IMR-90 (cell line): ENCODE measurements around the gene PPP2R5E. TPM values are rescaled to one million over a fixed set of nuclear protein-coding genes. Genes with fewer than 3 reads are reported as not detected.

Experiments
- ATAC-seq: fragments of 200-7000 bp; cut with Tn5 transposase; 2 replicates; pipeline ENCODE4 v1.9.1; 2020; ENCODE audit warnings: low read depth, mild to moderate bottlenecking, moderate library complexity
- BruUV-seq: library from RNA; stranded (reverse); fragments of 400-500 nt; replicated peaks from 2 replicates; lab custom pipeline; 2021; lab: Mats Ljungman, UMichigan
- CTCF ChIA-PET: fragments of 300-600 bp; formaldehyde crosslinking; extraction: SDS; loops from one replicate; lab custom pipeline; 2021; ENCODE audit warnings: antibody characterized with exemption; lab: Yijun Ruan, JAX
- POLR2A ChIA-PET: fragments of 300-600 bp; sonication (Branson Sonifier 250); formaldehyde crosslinking; loops from one replicate; lab custom pipeline; 2022; ENCODE audit warnings: antibody characterized with exemption; ENCODE audit not compliant: unreplicated experiment; lab: Charles Lee
- DNase-seq: peaks from one replicate; pipeline ENCODE4 v3.0.0; 2013
- H2AFZ ChIP-seq: replicated peaks from 2 replicates; pipeline ENCODE3; 2013; ENCODE audit warnings: low read length, mild to moderate bottlenecking; ENCODE audit not compliant: poor library complexity
- H2AK5ac ChIP-seq: 2 replicates; pipeline ENCODE4 v1.6.1; 2013; ENCODE audit warnings: low read depth, low read length, inconsistent platforms
- H2AK9ac ChIP-seq: replicated peaks from 2 replicates; pipeline ENCODE3; 2013; ENCODE audit warnings: mild to moderate bottlenecking, low read depth, low read length, moderate library complexity; ENCODE audit not compliant: poor library complexity
- H2BK120ac ChIP-seq: 2 replicates; pipeline ENCODE4 v1.6.1; 2013; ENCODE audit warnings: low read depth, low read length, inconsistent platforms
- H2BK15ac ChIP-seq: 3 replicates; pipeline ENCODE4 v1.6.1; 2013; ENCODE audit warnings: low read depth, low read length, inconsistent platforms
- H2BK20ac ChIP-seq: 2 replicates; pipeline ENCODE4 v1.6.1; 2013; ENCODE audit warnings: low read depth, mild to moderate bottlenecking, inconsistent platforms, low read length, moderate library complexity
- H2BK5ac ChIP-seq: 2 replicates; pipeline ENCODE4 v1.6.1; 2013; ENCODE audit warnings: mild to moderate bottlenecking, low read depth, low read length, inconsistent platforms; ENCODE audit not compliant: poor library complexity, severe bottlenecking
- H3K14ac ChIP-seq: replicated peaks from 2 replicates; pipeline ENCODE4 v1.6.1; 2013; ENCODE audit warnings: low read depth, low read length, inconsistent platforms
- H3K18ac ChIP-seq: 2 replicates; pipeline ENCODE4 v1.6.1; 2013; ENCODE audit warnings: low read depth, low read length, control low read depth
- H3K23ac ChIP-seq: 2 replicates; pipeline ENCODE4 v1.6.1; 2013; ENCODE audit warnings: low read depth, low read length, inconsistent platforms
- H3K27ac ChIP-seq: 2 replicates; pipeline ENCODE4 v1.5.1; 2013; ENCODE audit warnings: mild to moderate bottlenecking, control low read depth, low read length; ENCODE audit not compliant: insufficient read depth
- H3K27me3 ChIP-seq: 2 replicates; pipeline ENCODE4 v1.6.1; 2013; ENCODE audit warnings: low read length; ENCODE audit not compliant: control insufficient read depth, insufficient read depth
- H3K36me3 ChIP-seq: 2 replicates; pipeline ENCODE4 v1.6.1; 2013; ENCODE audit warnings: low read length, mixed read lengths; ENCODE audit not compliant: control insufficient read depth, insufficient read depth
- H3K4ac ChIP-seq: 2 replicates; pipeline ENCODE4 v1.6.1; 2013; ENCODE audit warnings: low read depth, low read length, inconsistent platforms
- H3K4me1 ChIP-seq: 2 replicates; pipeline ENCODE4 v1.6.1; 2013; ENCODE audit warnings: low read length, mixed read lengths; ENCODE audit not compliant: control insufficient read depth, insufficient read depth
- H3K4me2 ChIP-seq: 2 replicates; pipeline ENCODE4 v1.6.1; 2013; ENCODE audit warnings: low read depth, mild to moderate bottlenecking, control low read depth, low read length, moderate library complexity
- H3K4me3 ChIP-seq: 2 replicates; pipeline ENCODE4 v1.5.1; 2013; ENCODE audit warnings: low read depth, mild to moderate bottlenecking, control low read depth, low read length, moderate library complexity; ENCODE audit not compliant: insufficient read depth
- H3K56ac ChIP-seq: 2 replicates; pipeline ENCODE4 v1.6.1; 2013; ENCODE audit warnings: low read length, inconsistent platforms; ENCODE audit not compliant: insufficient read depth; ENCODE audit errors: extremely low read depth
- H3K79me1 ChIP-seq, 2 experiments: 2 replicates each; pipeline ENCODE4 v1.6.1; 2013; ENCODE audit warnings: low read length in 2 of 2, inconsistent platforms in 1 of 2, low read depth in 1 of 2
- H3K9ac ChIP-seq: 2 replicates; pipeline ENCODE4 v1.6.1; 2013; ENCODE audit warnings: low read depth, low read length, control low read depth
- H3K9me1 ChIP-seq: 2 replicates; pipeline ENCODE4 v1.6.1; 2013; ENCODE audit warnings: low read length, inconsistent platforms; ENCODE audit not compliant: insufficient read depth
- H3K9me3 ChIP-seq: 2 replicates; pipeline ENCODE4 v1.6.1; 2013; ENCODE audit warnings: low read length; ENCODE audit not compliant: control insufficient read depth, insufficient read depth
- H4K20me1 ChIP-seq: 2 replicates; pipeline ENCODE4 v1.6.1; 2013; ENCODE audit warnings: low read length, inconsistent platforms; ENCODE audit not compliant: insufficient read depth
- H4K5ac ChIP-seq: 2 replicates; pipeline ENCODE4 v1.6.1; 2013; ENCODE audit warnings: mild to moderate bottlenecking, low read depth, low read length, control low read depth
- H4K8ac ChIP-seq, 2 experiments: 2 replicates each; pipeline ENCODE4 v1.6.1; 2013; ENCODE audit warnings: low read depth in 2 of 2, low read length in 2 of 2, control low read depth in 1 of 2, inconsistent platforms in 1 of 2
- H4K91ac ChIP-seq: 2 replicates; pipeline ENCODE4 v1.6.1; 2013; ENCODE audit warnings: low read depth, low read length, inconsistent platforms; ENCODE audit not compliant: insufficient read depth
- BHLHE40 ChIP-seq: fragments of 150-350 bp; IDR thresholded peaks from 2 replicates; pipeline ENCODE4 v1.6.1; 2016; ENCODE audit warnings: mild to moderate bottlenecking, low read depth, low read length
- CEBPB ChIP-seq: IDR thresholded peaks from 2 replicates; pipeline ENCODE4 v1.6.1; 2012; ENCODE audit warnings: low read depth, low read length, improper control_type of control experiment
- CHD1 ChIP-seq: IDR thresholded peaks from 2 replicates; pipeline ENCODE4 v1.6.1; 2012; ENCODE audit warnings: low read depth, low read length, improper control_type of control experiment
- CTCF ChIP-seq: conservative IDR thresholded peaks from 2 replicates; pipeline ENCODE4 v1.5.1; 2012; ENCODE audit warnings: mild to moderate bottlenecking, low read depth, low read length, improper control_type of control experiment
- ELK1 ChIP-seq: fragments of 150-350 bp; IDR thresholded peaks from 2 replicates; pipeline ENCODE4 v1.6.1; 2016; ENCODE audit warnings: low read depth, mild to moderate bottlenecking, low read length, moderate library complexity, borderline replicate concordance
- FOS ChIP-seq: fragments of 150-350 bp; IDR thresholded peaks from 2 replicates; pipeline ENCODE4 v1.6.1; 2016; ENCODE audit warnings: low read depth, low read length
- MAFK ChIP-seq: IDR thresholded peaks from 2 replicates; pipeline ENCODE4 v1.6.1; 2012; ENCODE audit warnings: low read depth, low read length, improper control_type of control experiment
- MAZ ChIP-seq: IDR thresholded peaks from 2 replicates; pipeline ENCODE4 v1.6.1; 2012; ENCODE audit warnings: low read depth, mild to moderate bottlenecking, low read length, improper control_type of control experiment, moderate library complexity, borderline replicate concordance
- MXI1 ChIP-seq: IDR thresholded peaks from 2 replicates; pipeline ENCODE4 v1.6.1; 2012; ENCODE audit warnings: low read depth, mild to moderate bottlenecking, low read length, moderate library complexity, borderline replicate concordance
- NFE2L2 ChIP-seq: fragments of 150-350 bp; IDR thresholded peaks from 2 replicates; pipeline ENCODE4 v1.6.1; 2016; ENCODE audit warnings: low read depth, mild to moderate bottlenecking, low read length
- POLR2A ChIP-seq: IDR thresholded peaks from 2 replicates; pipeline ENCODE4 v1.6.1; 2012; ENCODE audit warnings: mild to moderate bottlenecking, low read depth, low read length
- RAD21 ChIP-seq: IDR thresholded peaks from 2 replicates; pipeline ENCODE4 v1.6.1; 2012; ENCODE audit warnings: low read length, improper control_type of control experiment
- RCOR1 ChIP-seq: IDR thresholded peaks from 2 replicates; pipeline ENCODE4 v1.6.1; 2012; ENCODE audit warnings: mild to moderate bottlenecking, low read length, improper control_type of control experiment; ENCODE audit not compliant: insufficient replicate concordance
- RFX5 ChIP-seq: IDR thresholded peaks from 2 replicates; pipeline ENCODE4 v1.8.0; 2012; ENCODE audit warnings: low read depth, mild to moderate bottlenecking, low read length, moderate library complexity
- SMC3 ChIP-seq: fragments of 150-350 bp; IDR thresholded peaks from 2 replicates; pipeline ENCODE4 v1.6.1; 2016; ENCODE audit warnings: low read depth, mild to moderate bottlenecking, antibody characterized with exemption, low read length, moderate library complexity
- USF2 ChIP-seq: fragments of 150-350 bp; IDR thresholded peaks from 2 replicates; pipeline ENCODE4 v1.6.1; 2017; ENCODE audit warnings: mild to moderate bottlenecking, antibody characterized with exemption, low read length, low read depth
- WGBS, 2 experiments: methylation state at CpG; one replicate each; pipeline versions ENCODE4 v1.1.5 to v1.1.7; 2013; ENCODE audit warnings: missing lambda C conversion rate in 2 of 2; ENCODE audit not compliant: insufficient read length in 1 of 2; ENCODE audit errors: extremely low coverage in 2 of 2; 5-methylcytosine and 5-hydroxymethylcytosine counted together
- dilution Hi-C: fragments of 300-500 bp; cut with HindIII; formaldehyde crosslinking; loops from one replicate; pipeline ENCODE4 v1.14.3; 2018; ENCODE audit warnings: low sequenced_read_pairs; ENCODE audit not compliant: unreplicated experiment
- in situ Hi-C: fragments of 300-500 bp; cut with MboI; formaldehyde crosslinking; loops from 3 replicates; pipeline ENCODE4 v1.14.3; 2019; ENCODE audit warnings: low sequenced_read_pairs, inconsistent platforms, mixed read lengths
- intact Hi-C: fragments of 100-400 bp; cut with micrococcal nuclease; formaldehyde crosslinking; loops from 2 replicates; pipeline ENCODE4 v1.10.0; 2022
- polyA plus RNA-seq, 3 experiments: library from polyadenylated mRNA; depleted of rRNA; stranded (reverse); fragments of >200 nt; gene quantifications; 2 replicates each; pipeline ENCODE4 v1.2.3, GENCODE V29; 2012; ENCODE audit warnings: low replicate concordance in 1 of 3
- total RNA-seq: library from RNA; depleted of rRNA; stranded (reverse); fragments of >200 nt; gene quantifications from 2 replicates; pipeline ENCODE4 v1.2.3, GENCODE V29; 2012

Gene PPP2R5E
- total and polyA plus RNA-seq, 2 of the 4 experiments (the other 2 are of a cell fraction): 9.7 to 12.2 TPM

GRCh38 chr14:63406333-63406732 lies 136.8 kb downstream of the PPP2R5E start:
- Histone ChIP-seq H2BK20ac (no peak overlapping the region), H3K9me3 (no peaks in the 10 kb centered on the region), H2AFZ (no peak overlapping the region), H3K4me3 (no peak overlapping the region), H2BK15ac (no peak overlapping the region), H3K27ac (no peak overlapping the region), H3K36me3 (peaks cover 12% of the 10 kb centered on the region; the same call in 1 of the 2 replicates), H3K23ac (no peak overlapping the region), H3K9ac (no peak overlapping the region), H3K4me1 (no peaks in the 10 kb centered on the region), H4K91ac (no peak overlapping the region), H2AK9ac (no peak overlapping the region), H3K56ac (no peak overlapping the region), H4K8ac (no peak overlapping the region), H3K4ac (no peak overlapping the region), H3K18ac (no peak overlapping the region), H4K5ac (no peak overlapping the region), H4K20me1 (peaks cover 3% of the 10 kb centered on the region; the same call in 1 of the 2 replicates), H3K9me1 (no peaks in the 10 kb centered on the region), H3K79me1 (peaks cover 16 to 40% of the 10 kb centered on the region in 2 experiments; a peak in 3 of 4 replicates), H3K27me3 (no peaks in the 10 kb centered on the region), H3K14ac (no peak overlapping the region), H2AK5ac (no peak overlapping the region), H2BK5ac (no peak overlapping the region), H2BK120ac (no peak overlapping the region), H3K4me2 (no peak overlapping the region)
- ATAC-seq (no peak), DNase-seq (no peak)
- BruUV-seq: no TSS peak
- in situ Hi-C loops: no loop called here
- intact Hi-C loops: no loop called here
- dilution Hi-C loops: no loop called here
- TF ChIP-seq NFE2L2 (no peak), CTCF (no peak), CHD1 (no peak), ELK1 (no peak), SMC3 (no peak), POLR2A (no peak), FOS (no peak), RCOR1 (no peak), BHLHE40 (no peak), CEBPB (no peak), RAD21 (no peak), MAFK (no peak), MXI1 (no peak), RFX5 (no peak), USF2 (no peak), MAZ (no peak)
- ChIA-PET CTCF (interaction anchor here (0.6 kb wide), 1 partner anchor 42 kb away, joined by 4 read pairs; no protein-coding TSS in a partner anchor), POLR2A (no interaction called here)
- 100% methylated on average over 2 of the region's 9 CpGs; no CpG with 5 or more reads in 1 of the 2 experiments for WGBS, 2 experiments
